ENCODE results near the gene ADAMTS3. TPM values are rescaled to one million over a fixed set of nuclear protein-coding genes. Genes with fewer than 3 reads are reported as not detected.
A peak's percentile ranks its signal among the peaks of the same experiment; 100 is the strongest.

Gene ADAMTS3
- total RNA-seq, 1 experiment from 2014 or later, result 0.23 TPM

DNA sequence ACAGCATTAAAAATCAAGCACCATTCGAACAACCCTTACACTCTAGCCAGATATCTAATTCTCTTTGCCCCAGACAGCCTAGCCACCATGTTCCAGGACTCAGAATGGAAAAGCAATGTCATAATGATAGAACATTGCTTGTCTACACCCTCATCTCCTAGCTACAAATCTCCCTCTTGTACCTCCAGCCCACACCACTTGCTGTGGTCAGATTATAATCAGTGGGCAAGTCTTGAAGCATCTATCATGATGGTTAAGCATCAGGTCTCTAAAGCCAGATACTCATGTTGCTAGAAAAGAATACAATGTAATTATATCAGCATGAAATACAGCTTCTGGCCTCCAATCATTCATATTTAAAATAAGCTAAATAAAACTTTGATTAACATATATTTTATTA is 268.9 kb downstream of the ADAMTS3 start:
- no peak for DNase-seq (ENCODE audit: low read depth)

DNA sequence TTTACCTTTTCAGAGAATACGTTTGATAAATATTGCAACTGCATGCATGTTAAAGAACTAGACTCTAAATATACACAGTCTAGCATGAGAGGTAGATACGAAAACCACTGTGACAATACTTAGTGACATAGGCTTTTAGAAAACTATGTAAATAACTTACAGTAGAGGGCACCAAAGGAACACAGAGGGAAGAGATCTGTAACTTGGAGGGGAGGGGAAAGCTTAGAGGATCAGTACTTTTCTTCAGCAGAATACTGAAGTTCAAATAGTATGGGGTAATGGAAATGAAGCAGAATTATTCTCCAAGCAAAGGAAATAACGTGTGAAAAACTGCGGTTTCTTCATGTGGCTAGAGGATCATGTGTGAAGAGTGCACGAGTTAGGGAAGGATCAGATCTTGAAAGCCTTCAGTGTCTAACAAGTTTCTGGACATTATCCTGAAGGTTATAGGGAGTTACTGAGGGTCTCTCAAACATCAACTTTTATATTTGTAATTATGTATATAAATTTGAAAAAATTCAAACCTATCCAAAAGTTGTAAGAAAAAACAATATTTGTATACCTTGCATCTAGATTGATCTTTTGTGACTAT is 273.0 kb downstream of the ADAMTS3 start:
- peak; percentile 44 for DNase-seq (ENCODE audit: low read depth)

DNA sequence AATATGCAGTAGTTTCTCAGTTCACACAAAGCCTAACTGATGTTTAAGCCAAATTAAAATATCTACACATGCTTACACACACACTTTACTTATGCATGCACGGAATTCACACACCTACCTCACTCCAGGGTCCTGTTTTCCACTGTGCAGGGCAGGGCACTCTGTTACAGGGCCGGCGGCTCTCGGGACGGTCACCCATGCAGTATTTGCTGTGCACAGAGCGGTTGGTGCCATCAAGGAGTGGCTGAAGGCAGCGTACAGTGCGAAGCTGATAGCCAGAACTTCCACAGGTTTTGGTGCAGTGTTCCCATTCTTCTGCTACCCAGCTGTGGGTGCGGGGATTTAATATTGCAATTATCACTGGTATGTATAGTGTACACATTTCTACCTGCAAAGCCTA is 278.3 kb downstream of the ADAMTS3 start:
- DNase-seq (ENCODE audit: low read depth), result no peak

DNA sequence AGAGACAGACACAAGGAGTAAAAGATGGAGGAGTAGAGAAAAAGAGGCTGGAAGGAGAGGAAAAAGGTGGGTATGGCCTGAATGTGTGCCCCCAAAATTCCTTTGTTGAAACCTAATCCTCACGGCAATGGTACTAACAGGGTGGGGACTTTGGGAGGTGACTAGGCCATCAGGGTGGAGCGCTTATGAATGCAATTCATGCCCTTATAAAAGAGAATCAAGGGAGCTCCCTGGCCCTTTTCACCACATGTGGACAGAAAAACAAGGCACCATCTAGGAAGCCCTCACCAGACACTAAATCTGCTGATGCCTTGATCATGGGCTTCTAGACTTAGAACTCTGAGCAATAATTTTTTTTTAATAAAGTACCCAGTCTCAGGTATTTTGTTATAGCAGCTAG is 282.1 kb downstream of the ADAMTS3 start:
- no peak for DNase-seq (ENCODE audit: low read depth)

DNA sequence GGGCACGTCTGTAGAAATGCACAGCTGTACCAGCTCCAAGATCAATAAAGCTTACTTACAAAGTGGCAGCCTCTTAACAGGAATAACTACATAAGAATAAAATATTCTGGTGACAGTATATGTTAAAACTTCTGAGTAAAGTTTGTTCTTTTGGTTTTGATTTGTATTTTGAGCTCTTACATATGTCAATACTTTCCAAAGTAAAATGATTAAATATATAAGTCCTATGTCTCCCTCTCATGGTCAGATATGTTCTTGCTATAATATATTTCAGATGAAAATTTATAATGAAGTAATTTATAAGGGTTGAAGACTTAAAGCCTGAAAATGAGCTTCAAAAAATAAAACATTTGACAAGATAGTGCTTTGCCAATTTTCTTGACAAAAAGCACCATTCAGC is 282.8 kb downstream of the ADAMTS3 start:
- DNase-seq (ENCODE audit: low read depth), result peak; percentile 6

DNA sequence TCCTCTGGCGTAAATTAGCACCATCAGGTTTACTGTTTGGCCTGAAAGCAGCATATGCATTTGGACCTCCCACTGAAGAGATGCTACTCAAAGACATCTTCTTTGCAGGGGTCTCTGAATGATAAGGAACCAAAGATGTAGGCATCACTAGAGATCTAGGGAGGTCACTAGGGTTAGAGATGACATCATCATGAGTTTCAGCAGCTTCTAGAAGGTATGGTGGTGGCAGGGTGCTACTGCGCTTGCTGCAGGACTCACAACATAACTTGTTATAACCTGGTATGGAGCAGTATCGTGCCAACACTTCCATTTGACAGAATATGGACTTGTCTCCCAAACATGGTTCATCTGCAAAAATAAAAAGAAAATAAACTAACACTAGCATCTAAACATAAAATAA is 285.7 kb downstream of the ADAMTS3 start:
- peak; percentile 6 for DNase-seq (ENCODE audit: low read depth)

DNA sequence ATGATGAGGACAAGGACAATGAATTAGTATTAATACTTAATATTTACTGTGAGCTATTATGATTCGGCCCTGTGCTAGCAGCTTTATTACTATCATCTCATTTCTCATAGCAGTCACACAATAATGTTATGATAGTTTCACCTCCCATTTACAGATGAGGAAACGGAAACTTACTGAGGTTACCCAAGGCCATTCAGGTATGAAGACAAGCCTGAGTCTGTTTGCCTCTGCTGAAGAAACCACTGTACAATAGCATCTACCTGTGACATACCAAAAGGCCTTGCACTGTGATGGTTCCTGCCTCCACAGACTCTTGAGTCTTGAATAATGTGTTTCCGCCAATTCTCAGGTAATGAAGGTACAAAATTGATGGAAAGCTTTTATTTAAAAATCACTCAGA is 288.8 kb downstream of the ADAMTS3 start:
- DNase-seq (ENCODE audit: low read depth), result no peak

DNA sequence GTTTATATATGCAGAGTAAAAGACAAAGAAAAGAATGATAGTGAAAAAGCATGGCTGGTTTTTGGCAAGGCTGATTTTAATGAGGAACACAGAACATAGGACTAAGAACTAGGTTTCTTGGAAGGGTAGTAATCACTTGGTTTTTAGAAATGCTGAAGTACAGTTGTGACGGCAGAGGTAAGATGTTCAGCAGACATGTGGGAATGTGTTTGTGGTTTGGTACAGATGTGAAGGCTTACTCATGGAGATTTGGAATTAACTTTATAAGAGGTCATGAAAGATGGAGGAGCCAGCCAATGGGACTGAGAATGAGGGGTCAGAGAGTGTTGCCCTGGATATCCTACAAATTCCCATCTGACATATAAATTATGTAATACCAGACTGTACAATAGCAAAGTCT is 293.6 kb downstream of the ADAMTS3 start:
- no peak for DNase-seq (ENCODE audit: low read depth)

DNA sequence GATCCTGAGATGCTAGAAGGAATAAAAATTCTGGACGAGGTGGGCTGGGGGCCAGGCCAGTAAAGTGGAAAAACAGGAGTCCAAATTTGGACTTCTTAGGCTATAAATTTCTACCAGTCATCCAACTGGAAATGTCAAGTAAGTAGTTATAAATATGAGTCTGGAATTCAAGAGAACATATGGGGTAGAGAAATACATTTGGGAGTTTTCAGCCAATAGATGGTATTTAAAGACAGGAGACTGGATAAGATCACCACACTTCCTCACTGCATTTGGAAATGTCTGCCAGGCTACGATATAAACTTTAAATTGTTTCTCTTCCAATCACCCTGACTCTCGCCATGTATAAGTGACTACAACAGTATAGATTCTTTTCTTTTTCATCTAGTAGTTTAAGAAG is 294.8 kb downstream of the ADAMTS3 start:
- DNase-seq (ENCODE audit: low read depth), result no peak

DNA sequence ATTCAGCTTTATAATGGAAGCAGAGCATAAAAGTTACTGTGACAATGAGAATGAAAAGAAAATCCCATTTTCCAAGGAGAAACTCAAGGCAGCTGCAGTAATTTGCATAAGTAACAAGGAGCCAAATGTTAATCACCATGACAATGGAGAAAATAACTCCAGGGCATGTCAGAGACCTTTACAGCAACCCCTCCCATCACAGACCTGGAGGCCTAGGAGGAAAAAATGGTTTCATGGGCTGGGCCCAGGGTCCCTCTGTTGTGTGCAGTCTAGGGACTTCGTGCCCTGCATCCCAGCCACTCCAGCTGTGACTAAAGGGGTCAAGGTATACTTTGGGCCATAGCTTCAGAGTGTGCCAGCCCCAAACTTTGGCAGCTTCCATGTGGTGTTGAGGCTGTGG is 313.8 kb downstream of the ADAMTS3 start:
- no peak for DNase-seq (ENCODE audit: low read depth)

DNA sequence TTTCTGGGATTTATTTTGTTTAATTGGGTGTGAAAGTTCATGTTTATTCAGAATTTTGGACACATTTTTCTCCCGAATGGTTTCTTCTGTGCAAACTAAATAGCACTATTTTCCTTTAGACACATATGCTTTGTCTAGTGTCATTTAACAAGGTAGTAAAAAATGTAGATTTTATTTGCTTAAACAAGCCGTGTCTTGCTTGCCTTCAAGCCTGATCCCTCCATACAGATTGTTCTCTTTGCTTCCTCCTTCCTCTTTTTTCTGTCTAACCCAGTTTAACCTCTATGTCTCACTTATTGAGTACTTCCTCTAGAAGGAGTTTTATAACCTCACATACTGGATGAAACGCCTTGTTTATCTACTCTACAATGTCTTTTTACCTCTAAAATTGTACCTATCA is 325.4 kb downstream of the ADAMTS3 start:
- DNase-seq (ENCODE audit: low read depth), result no peak

DNA sequence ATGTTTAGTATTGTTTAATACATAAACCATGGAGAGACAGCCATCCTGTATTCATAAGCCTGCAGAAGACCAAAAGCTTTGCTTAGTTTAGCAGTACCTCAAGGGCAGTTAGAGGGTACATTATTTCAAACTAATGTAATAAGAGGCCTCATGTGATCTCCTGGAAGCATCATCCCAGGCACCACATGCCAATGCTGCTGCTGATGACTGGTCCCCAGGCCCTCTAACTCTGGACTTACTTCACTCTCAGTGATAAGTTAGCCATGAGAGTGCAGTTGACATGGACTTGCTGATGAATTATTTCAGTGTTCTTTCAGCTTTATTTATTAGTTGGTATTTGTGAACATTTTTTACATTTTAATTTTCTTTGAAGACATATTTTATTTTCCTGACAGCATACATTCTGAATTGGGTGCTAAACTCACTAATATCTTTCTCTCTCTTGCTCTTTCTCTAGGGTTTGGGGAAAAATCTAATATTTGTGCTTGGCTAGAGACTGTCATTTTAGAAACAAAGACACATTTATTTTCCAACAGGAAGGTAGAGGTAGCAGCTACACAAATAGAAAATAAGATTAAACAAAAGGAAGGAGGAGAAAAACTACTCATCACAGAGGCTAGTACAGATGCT is 329.4 kb downstream of the ADAMTS3 start:
- no peak for DNase-seq (ENCODE audit: low read depth)

All from LHCN-M2 (cell line).